Tibial nerve (tissue), 4 donors: ENCODE measurements around the gene C9orf152. TPM values are rescaled to one million over a fixed set of nuclear protein-coding genes. Genes with fewer than 3 reads are reported as not detected.
A peak's percentile ranks its signal among the peaks of the same experiment; 100 is the strongest.

Experiments
- DNase-seq, 2 donors: peaks; one replicate each; pipeline ENCODE4 v3.0.0-alpha.2; 2019; ENCODE audit warnings: low spot score in 2 of 2
- H3K27ac ChIP-seq, 4 donors: fragments of 200-600 bp; sonication (generic) in 3 of 4; one replicate each; pipeline ENCODE4 v1.5.1; 2017 to 2019; ENCODE audit warnings: mild to moderate bottlenecking in 1 of 4
- H3K27me3 ChIP-seq, 2 donors: fragments of 200-600 bp; sonication (generic) in 1 of 2; one replicate each; pipeline versions ENCODE4 v1.5.1 to v1.6.0; 2017 to 2019
- H3K36me3 ChIP-seq, 3 donors: fragments of 200-600 bp; sonication (generic); one replicate each; pipeline ENCODE4 v1.5.1; 2018 to 2019
- H3K4me1 ChIP-seq, 4 donors: fragments of 200-600 bp; sonication (generic) in 3 of 4; one replicate each; pipeline ENCODE4 v1.5.1; 2017 to 2019
- H3K4me3 ChIP-seq, 4 donors: fragments of 200-600 bp; sonication (generic) in 3 of 4; one replicate each; pipeline ENCODE4 v1.5.1; 2017 to 2019; ENCODE audit warnings: mild to moderate bottlenecking in 1 of 4, moderate library complexity in 1 of 4
- H3K9me3 ChIP-seq, 4 donors: fragments of 200-600 bp; sonication (generic) in 3 of 4; one replicate each; pipeline ENCODE4 v1.5.1; 2017 to 2019
- CTCF ChIP-seq, 5 experiments: fragments of 200-600 bp in 3 of 5; fragments of 450-650 bp in 2 of 5; sonication (generic) in 3 of 5; IDR thresholded peaks; one replicate each; pipeline ENCODE4 v1.5.1; 2016 to 2019; ENCODE audit warnings: antibody characterized with exemption in 5 of 5, mild to moderate bottlenecking in 3 of 5, moderate library complexity in 2 of 5
- EP300 ChIP-seq, 2 donors: sonication (generic); formaldehyde crosslinking; IDR thresholded peaks; one replicate each; pipeline ENCODE4 v1.6.1; 2017; ENCODE audit warnings: antibody characterized with exemption in 2 of 2, mild to moderate bottlenecking in 1 of 2
- POLR2A ChIP-seq, 2 donors: fragments of 450-650 bp; IDR thresholded peaks; one replicate each; pipeline ENCODE4 v1.6.1; 2017; ENCODE audit warnings: antibody characterized with exemption in 2 of 2, mild to moderate bottlenecking in 2 of 2, moderate library complexity in 2 of 2
- WGBS, 2 donors: methylation state at CpG; one replicate each; pipeline ENCODE4 v1.1.5; 2018; 5-methylcytosine and 5-hydroxymethylcytosine counted together
- total RNA-seq, 4 donors: library from RNA; depleted of rRNA; stranded (reverse); fragments of >200 nt; gene quantifications; one replicate each; pipeline ENCODE4 v1.1.0, GENCODE V29; 2016

The C9orf152 gene
- total RNA-seq, 4 donors from 2014 or later, result not detected

- 76 to 80% methylated on average over 7 of the region's 7 CpGs for WGBS, 2 donors
- H3K4me1 ChIP-seq, result peaks cover 0 to 26% (median 9%) of the 10 kb centered on the region in 4 donors
- H3K4me3 ChIP-seq, result no peak overlapping the region
- no peaks in the 10 kb centered on the region for H3K27me3 ChIP-seq
- TF ChIP-seq EP300 (IDR thresholded peaks at IDR 0.05) (no peak), POLR2A (IDR thresholded peaks at IDR 0.05) (no peak), CTCF (IDR thresholded peaks at IDR 0.05) (peak; percentile 54 to 79 (median 70))
- H3K36me3 ChIP-seq, result no peaks in the 10 kb centered on the region
- H3K27ac ChIP-seq, result no peak overlapping the region
- peak in 1 of 2 donors; percentile 63 for DNase-seq
- H3K9me3 ChIP-seq, result no peaks in the 10 kb centered on the region
These were observed 24.5 kb downstream of the C9orf152 start for GRCh38 chr9:110183208-110184145.

- DNase-seq, result no peak
- no peaks in the 10 kb centered on the region for H3K36me3 ChIP-seq
- WGBS, 2 donors, result 50 to 60% methylated on average over 7 of the region's 7 CpGs
- no peaks in the 10 kb centered on the region for H3K9me3 ChIP-seq
- peaks cover 0 to 11% (median 0%) of the 10 kb centered on the region in 4 donors for H3K4me1 ChIP-seq
- no peaks in the 10 kb centered on the region for H3K27me3 ChIP-seq
- TF ChIP-seq POLR2A (IDR thresholded peaks at IDR 0.05) (no peak), EP300 (IDR thresholded peaks at IDR 0.05) (no peak), CTCF (IDR thresholded peaks at IDR 0.05) (no peak)
- no peak overlapping the region for H3K27ac ChIP-seq
- H3K4me3 ChIP-seq, result no peak overlapping the region
These were observed 27.2 kb downstream of the C9orf152 start for GRCh38 chr9:110180511-110181434.

- no peaks in the 10 kb centered on the region for H3K27me3 ChIP-seq
- peaks cover 0 to 11% (median 0%) of the 10 kb centered on the region in 4 donors for H3K4me1 ChIP-seq
- no peak for DNase-seq
- H3K4me3 ChIP-seq, result no peak overlapping the region
- H3K36me3 ChIP-seq, result no peaks in the 10 kb centered on the region
- H3K27ac ChIP-seq, result no peak overlapping the region
- H3K9me3 ChIP-seq, result no peaks in the 10 kb centered on the region
- WGBS, 2 donors, result 78 to 84% methylated on average over 4 of the region's 4 CpGs
- TF ChIP-seq EP300 (IDR thresholded peaks at IDR 0.05) (no peak), POLR2A (IDR thresholded peaks at IDR 0.05) (no peak), CTCF (IDR thresholded peaks at IDR 0.05) (no peak)
These were observed 28.2 kb downstream of the C9orf152 start for GRCh38 chr9:110179734-110180133.

GRCh38 chr9:110178281-110178680, 29.7 kb downstream of the C9orf152 start:
- Histone ChIP-seq H3K4me3 (no peak overlapping the region), H3K4me1 (peaks cover 0 to 9% (median 0%) of the 10 kb centered on the region in 4 donors), H3K36me3 (no peaks in the 10 kb centered on the region), H3K9me3 (no peaks in the 10 kb centered on the region), H3K27me3 (no peaks in the 10 kb centered on the region), H3K27ac (no peak overlapping the region)
- WGBS, 2 donors, result 82 to 88% methylated on average over 1 of the region's 1 CpG
- TF ChIP-seq POLR2A (IDR thresholded peaks at IDR 0.05) (no peak), EP300 (IDR thresholded peaks at IDR 0.05) (no peak), CTCF (IDR thresholded peaks at IDR 0.05) (no peak)
- DNase-seq, result no peak
